Testis (tissue), 2 donors: ENCODE measurements around the gene MYO7A.

Experiments used
- CTCF ChIP-seq, 3 experiments: fragments of 450-650 bp in 2 of 3; fragments of 200-600 bp in 1 of 3; sonication (generic) in 1 of 3; IDR thresholded peaks; one replicate each; pipeline ENCODE4 v1.5.1; 2016 to 2019; ENCODE audit warnings: antibody characterized with exemption in 3 of 3, mild to moderate bottlenecking in 2 of 3, moderate library complexity in 1 of 3
- POLR2A ChIP-seq: fragments of 450-650 bp; IDR thresholded peaks from one replicate; pipeline ENCODE4 v1.6.1; 2017; ENCODE audit warnings: antibody characterized with exemption, mild to moderate bottlenecking, moderate library complexity

GRCh38 chr11:77203901-77204753 is 76.1 kb downstream of the MYO7A start:
- no peak for TF ChIP-seq POLR2A
- no peak for TF ChIP-seq CTCF (IDR thresholded peaks at IDR 0.05)
